SK-MEL-5 (cell line): ENCODE measurements around the gene LRMDA. TPM values are rescaled to one million over a fixed set of nuclear protein-coding genes. Genes with fewer than 3 reads are reported as not detected.

Experiments used
- DNase-seq: peaks from one replicate; pipeline ENCODE4 v3.0.0-alpha.2; 2016; ENCODE audit warnings: low read depth, low spot score
- in situ Hi-C: cut with HindIII; loops from 2 replicates; pipeline ENCODE4 v1.10.0; 2016; ENCODE audit warnings: low sequenced_read_pairs, high pct_unique_total_duplicates, low pct_unique_long_range_greater_than_20kb
- total RNA-seq: library from RNA; depleted of rRNA; stranded (reverse); fragments of >200 nt; shearing (Covaris generic); gene quantifications from 2 replicates; pipeline ENCODE4 v1.2.3, GENCODE V29; 2014

Gene LRMDA
- total RNA-seq, 1 experiment from 2014 or later = 25.2 TPM

DNA sequence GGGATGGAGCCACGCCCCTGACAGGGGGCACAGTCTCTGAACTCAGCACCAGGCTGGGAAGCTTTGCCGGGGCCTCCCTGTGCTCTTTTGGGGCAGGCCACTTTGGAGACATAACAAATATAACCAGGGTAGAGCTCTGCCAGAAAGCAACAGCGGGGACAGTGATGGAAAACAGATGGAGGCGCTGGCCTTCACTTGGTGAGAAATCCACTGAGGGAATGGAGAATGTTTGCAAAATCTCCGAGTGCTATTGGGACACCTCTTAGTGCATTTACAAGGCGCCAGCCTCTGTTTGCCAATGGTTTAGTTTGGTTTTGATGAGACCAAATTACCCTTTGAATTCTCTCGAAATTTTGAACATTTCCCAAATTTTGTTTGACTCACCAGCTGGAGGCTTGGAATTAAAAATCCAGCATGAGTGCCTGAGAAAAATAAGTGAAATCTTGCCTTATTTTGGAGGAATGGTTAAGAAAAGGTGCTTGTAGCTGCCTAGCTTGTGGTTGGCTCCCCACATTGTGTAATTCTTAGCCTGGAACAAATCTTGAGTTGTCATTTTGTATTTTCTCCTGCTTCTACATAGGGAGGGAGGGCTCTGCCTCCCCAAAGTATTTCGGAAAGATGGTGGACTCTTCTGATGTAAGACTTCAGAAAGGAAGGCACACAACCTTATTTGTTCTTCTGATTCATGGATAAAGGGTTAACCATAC, 980.5 kb downstream of the LRMDA start:
- no peak for DNase-seq
- in situ Hi-C loops = no loop called here

DNA sequence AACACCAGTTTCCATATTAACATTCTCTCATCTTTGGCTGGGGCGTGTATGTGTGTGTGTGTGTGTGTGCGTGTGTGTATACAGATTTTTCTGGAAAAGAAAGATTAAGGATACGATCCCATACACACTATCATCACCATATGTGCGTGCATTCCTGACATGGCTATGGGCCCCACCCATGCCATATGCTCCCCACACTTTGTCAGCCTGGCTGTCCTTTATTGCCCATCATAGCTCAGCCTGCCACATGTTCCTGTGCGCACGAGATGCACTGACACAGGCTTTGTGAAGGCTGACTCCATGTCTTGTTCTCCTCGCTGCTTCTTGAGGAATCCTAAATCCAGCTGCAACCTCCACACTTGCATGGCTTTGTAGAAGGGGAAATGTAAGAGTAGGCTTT, 984.1 kb downstream of the LRMDA start:
- DNase-seq = no peak
- in situ Hi-C loops = no loop called here

- in situ Hi-C loops = no loop called here
- no peak for DNase-seq
Measured at GRCh38 chr10:76416642-76417041, 985.2 kb downstream of the LRMDA start.

DNA sequence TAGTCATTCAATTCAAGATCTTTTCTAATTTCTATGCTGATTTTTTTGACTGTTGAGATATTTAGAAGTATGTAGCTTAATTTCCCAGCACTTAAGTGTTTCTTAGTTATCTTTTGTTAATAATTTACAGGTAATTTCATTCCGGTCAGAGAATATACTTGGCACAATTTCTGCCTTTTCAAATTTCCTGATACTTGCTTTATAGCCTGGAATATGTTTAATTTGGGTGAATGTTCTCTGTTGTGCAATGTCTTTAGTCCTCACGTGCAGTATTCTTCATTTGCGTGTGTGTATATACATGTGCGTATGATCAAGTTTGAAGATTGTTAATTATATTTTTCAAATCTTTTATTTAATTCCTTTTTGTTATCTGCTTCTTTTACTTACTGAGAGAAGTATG, 989.3 kb downstream of the LRMDA start:
- in situ Hi-C loops = no loop called here
- no peak for DNase-seq

DNA sequence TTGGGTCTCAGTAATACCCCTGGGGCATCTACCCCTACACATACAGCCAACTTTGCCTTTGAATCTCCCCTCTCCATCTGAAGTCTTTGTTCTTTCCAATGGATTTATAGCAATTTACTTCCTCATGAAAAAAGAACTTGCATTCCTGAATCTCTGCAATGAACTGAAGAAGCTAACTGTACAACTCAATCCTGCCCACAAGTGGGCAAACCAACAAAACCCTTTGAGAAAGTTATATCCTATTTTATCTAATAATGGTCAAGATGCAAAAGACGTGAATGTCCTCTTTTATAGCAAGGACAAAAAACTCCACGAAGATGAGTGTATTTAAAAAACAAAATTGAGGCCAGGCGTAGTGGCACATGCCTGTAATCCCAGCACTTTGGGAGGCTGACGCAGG, 991.3 kb downstream of the LRMDA start:
- DNase-seq = no peak
- in situ Hi-C loops = no loop called here

DNA sequence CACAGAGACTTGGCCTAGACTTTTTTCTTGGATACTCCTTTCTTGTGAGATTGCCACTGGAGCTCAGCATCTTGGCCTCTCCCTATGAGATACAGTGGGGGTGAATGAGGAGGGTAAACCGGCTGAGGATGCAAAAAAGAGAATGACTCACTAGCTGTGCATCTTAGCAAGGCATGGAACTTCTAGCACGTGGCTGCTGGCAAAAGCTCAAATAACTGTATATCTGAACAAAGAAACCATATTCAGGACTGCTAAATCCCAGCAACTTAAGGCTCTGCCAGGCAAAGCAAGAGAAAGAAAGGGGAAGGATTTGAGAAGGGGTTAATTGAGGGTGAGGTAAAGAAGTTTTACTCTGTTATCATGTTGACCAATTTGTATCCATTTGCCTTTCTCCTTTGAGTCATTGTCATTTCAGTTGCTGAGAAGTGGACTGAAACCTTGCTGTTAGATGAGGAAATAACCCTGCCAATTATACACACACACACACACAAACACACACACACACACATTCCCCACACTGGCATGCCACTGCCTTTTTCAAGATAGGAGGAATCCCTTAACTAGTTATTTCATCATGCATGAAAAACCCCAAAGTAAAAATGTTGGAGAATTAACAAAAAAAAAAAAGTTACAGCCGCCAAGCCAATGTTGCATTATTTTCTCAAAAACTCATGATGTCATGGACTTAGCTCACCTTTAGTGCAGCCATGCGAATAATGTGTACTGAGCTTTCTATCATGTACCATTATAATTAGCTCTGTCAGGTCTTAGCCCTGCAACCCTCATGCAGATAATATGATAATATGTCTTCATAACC, 997.3 kb downstream of the LRMDA start:
- in situ Hi-C loops = no loop called here
- DNase-seq = peak; percentile 4

DNA sequence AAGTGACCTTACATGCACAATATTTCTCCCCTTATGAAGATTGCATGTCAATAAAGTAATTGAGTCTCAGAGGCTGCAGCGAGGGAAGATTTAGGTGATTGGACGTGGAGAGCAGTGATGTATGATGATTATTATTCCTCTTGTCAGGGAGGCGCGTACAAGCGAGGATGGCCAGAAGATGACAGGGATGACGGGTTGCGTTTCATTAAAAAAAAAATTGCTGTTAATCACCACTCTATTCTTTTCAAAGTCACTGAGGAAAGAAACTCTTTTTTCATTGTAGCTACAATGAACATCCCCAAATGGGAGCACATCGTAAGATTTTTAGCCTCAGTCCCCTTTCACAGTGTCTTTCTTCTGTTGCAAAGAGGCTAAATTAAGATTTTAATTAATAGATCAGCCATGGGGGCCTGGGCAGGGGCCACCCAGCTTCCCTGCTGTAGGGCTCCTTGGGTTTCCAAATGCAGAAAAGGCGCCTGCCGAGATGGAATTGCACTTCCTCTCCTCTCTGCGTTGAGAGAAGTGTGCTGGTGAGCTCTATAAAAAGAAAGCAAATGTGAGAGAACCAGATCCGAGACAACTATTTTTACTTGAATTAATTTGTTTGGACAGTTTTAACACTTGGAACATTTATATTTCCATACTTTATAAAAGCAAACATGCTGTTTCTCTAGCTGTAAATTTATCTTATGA, 998.1 kb downstream of the LRMDA start:
- no peak for DNase-seq
- in situ Hi-C loops = no loop called here

DNA sequence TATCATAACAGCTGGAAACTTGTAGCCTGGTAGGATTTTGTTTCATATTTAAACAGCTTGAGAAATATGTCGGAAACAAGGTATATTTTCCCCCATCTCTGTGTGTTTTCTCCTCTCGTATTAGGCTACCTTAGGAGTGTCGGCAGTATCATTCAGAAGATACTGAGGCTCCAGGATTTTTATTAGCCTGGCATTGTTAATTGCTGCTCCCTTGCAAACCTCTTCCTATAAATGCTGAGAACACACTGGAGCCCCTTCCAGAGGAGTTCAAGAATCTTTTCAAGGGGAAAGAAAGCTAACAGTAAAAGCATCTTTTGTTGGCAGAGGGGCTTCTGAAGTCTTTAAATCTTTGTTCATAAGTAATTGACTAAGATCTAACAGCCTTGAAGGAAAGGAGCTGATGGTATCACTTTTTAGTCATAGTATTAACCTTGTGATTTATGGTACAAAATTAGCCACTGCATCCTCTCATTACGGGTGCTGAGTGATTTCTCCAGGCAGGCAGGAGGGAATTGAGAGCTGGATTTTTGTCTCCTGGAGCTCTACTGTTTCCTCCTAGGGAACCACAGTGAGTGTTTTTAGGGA, 998.7 kb downstream of the LRMDA start:
- in situ Hi-C loops = no loop called here
- no peak for DNase-seq

- in situ Hi-C loops = no loop called here
- DNase-seq = no peak
Measured at GRCh38 chr10:76432016-76433012, 1000.9 kb downstream of the LRMDA start.

DNA sequence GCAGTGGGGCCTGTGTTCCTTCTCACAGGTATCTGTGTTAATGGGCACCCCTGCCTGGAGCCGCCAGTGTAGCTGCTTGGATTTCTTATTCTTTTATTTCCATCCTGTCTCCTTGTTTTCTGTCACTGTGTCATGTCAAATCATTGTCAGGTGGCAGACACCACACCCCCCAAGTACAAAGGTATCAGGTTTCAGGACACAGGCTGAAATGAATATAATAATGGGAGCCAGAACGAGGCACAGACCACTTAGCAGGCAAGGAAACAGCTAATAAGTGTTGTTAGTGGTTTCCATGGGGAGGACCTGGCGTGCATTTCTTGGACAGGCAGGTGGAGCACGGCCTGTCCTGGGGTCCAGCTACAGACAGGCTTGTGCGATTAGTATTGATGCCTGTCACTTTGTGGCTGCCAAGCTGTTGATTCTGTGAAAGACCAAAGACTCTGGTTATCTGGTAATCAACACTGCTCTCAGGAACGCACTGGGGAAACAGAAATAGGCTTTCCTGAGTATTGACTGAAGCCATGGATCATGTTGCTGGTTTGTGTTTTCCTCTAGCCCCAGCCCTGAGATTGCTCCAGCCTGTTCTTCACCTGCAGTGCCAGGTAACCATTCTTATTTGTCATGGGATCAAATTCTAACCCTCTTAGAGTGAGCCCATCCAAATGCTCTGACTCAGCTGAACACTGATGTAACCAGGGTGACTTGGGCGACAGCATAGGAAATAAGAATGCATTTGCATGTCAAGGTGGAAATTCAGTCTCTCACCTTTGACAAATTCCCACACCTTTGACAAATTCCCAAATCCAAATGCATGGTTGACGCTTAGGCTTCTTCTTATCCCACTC, 1002.0 kb downstream of the LRMDA start:
- no peak for DNase-seq

GRCh38 chr10:76435157-76435556, 1003.7 kb downstream of the LRMDA start:
- in situ Hi-C loops = no loop called here
- no peak for DNase-seq

More for the DNA sequence above, 1002.0 kb downstream of the LRMDA start:
- in situ Hi-C loops = no loop called here

DNA sequence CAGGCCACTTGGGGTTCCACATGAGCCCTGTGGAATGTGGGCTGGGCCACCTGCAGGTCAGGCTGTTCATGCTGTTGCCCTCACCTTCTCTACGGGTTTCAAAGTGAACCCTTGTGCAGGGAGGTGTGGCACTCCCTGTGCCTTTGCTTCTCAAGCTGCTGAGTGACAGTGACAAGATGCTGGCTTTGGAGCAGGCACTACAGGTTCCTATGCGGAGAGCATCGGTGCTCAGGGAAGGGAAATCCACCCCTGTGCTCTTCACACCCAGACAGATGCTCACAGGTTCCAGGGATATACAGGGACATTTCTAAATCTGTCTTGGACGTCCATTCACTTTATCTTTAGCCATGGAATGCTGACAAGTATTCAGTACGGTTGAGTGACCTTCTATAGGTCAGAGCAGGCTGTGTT, 1005.0 kb downstream of the LRMDA start:
- in situ Hi-C loops = no loop called here
- no peak for DNase-seq

DNA sequence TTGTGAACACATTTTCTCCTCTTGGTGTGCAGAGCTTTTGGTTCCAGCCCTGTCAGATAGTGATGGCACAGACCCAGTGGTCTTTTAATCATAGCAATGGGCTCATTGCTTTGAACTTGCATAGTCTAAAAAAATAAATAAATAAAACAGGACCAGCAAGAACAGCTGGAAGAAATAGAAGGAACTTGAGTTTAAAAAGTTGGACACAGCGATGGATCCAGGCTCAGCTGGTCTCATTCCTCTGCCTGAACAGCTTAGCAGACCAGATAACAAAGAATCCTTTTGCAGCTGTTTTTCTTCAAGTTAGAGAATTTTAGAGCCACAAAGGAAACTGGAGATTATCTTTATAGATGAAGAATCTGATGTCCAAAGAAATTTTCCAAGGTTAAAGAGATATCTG, 1005.6 kb downstream of the LRMDA start:
- in situ Hi-C loops = no loop called here
- no peak for DNase-seq

GRCh38 chr10:76440426-76440825, 1009.0 kb downstream of the LRMDA start:
- DNase-seq = no peak
- in situ Hi-C loops = no loop called here

DNA sequence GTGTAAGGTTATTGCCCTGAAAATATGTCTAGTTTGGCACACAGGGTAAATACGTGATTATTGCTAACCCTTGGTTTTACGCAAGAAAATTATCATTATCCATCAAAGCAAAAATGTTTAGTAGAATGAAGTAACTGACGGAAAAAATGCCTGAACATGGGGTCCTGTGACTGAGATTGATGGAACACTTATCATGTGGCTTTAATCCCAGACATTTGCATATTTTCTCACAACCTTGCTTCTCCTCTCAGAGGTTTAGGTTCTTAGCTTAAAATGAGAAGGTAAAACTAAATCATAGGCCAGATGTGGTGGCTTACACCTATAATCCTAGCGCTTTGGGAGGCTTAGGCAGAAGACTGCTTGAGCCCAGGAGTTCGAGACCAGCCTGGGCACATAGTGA, 1010.7 kb downstream of the LRMDA start:
- DNase-seq = no peak
- in situ Hi-C loops = no loop called here

DNA sequence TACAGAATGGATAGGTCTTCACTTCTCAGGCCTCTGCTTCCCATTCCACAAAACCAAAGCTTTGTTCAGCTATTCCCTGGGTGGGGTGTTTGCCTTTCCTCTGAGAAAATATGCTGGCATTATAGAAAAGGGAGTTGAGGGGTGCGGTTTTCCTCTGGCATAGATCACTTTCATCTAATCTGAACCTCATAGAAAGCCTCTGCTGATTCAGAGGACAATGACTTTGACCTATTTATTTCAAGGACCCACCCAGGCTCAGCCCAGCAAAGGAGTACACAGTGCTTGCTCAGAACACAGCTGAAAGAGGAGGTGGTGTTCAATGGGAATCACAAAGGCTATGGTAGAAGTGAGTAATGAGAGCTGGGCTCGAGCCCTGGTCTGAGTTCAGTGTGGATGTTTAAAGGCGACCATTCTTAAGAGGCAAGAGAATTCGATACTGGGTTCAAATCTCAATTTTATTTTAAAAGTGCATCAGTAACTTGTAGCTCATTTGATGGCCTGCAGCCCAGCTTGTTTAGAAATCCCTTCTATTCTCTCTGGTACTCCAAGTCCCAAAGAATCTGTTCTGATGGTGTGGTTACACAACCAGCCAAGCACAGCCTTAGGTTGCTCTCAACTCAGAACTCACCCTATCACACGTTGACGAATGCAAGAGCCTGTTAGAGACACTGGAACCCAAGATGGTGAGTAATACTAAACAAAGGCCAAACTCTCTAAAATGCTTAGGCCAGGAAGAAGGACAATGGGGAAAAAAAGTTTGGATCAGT, 1012.8 kb downstream of the LRMDA start:
- no peak for DNase-seq
- in situ Hi-C loops = no loop called here
